GM21786 (cell line): ENCODE results near the gene APOBEC3A.
"Not testable (repeated sequence)": the region's sequence is repeated elsewhere in the genome, so short reads cannot be mapped to it uniquely, and the experiment has no call there.

Source experiments
- ATAC-seq: cut with Tn5 transposase; IDR thresholded peaks from one replicate; pipeline ENCODE4 v1.9.1; 2021; ENCODE audit not compliant: unreplicated experiment

The APOBEC3A gene

GRCh38 chr22:38942702-38943101, 14.7 kb upstream of the APOBEC3A start:
- no peak for ATAC-seq

GRCh38 chr22:38943201-38943600, 14.2 kb upstream of the APOBEC3A start:
- ATAC-seq = no peak

- no peak for ATAC-seq
Observed at GRCh38 chr22:38943882-38944281, 13.5 kb upstream of the APOBEC3A start.

GRCh38 chr22:38944653-38945052, 12.8 kb upstream of the APOBEC3A start:
- no peak for ATAC-seq

GRCh38 chr22:38945706-38946338, 11.6 kb upstream of the APOBEC3A start:
- ATAC-seq = not testable (repeated sequence)

GRCh38 chr22:38946771-38947170, 10.6 kb upstream of the APOBEC3A start:
- no peak for ATAC-seq

GRCh38 chr22:38947321-38948140, 9.9 kb upstream of the APOBEC3A start:
- no peak for ATAC-seq

GRCh38 chr22:38948181-38948940, 9.0 kb upstream of the APOBEC3A start:
- no peak for ATAC-seq

- no peak for ATAC-seq
Observed at GRCh38 chr22:38949889-38950405, 7.5 kb upstream of the APOBEC3A start.

- no peak for ATAC-seq
Observed at GRCh38 chr22:38950527-38951295, 6.7 kb upstream of the APOBEC3A start.

GRCh38 chr22:38951734-38952133, 5.7 kb upstream of the APOBEC3A start:
- ATAC-seq = no peak

GRCh38 chr22:38952281-38952993, 5.0 kb upstream of the APOBEC3A start:
- no peak for ATAC-seq

GRCh38 chr22:38953091-38953490, 4.3 kb upstream of the APOBEC3A start:
- ATAC-seq = no peak

- peak; percentile 85 for ATAC-seq
Observed at GRCh38 chr22:38953577-38954413, 3.6 kb upstream of the APOBEC3A start.

GRCh38 chr22:38954414-38955043, 2.9 kb upstream of the APOBEC3A start:
- no peak for ATAC-seq

GRCh38 chr22:38955250-38955905, 2.0 kb upstream of the APOBEC3A start:
- ATAC-seq = no peak

GRCh38 chr22:38955926-38956325, 1.5 kb upstream of the APOBEC3A start:
- ATAC-seq = no peak

GRCh38 chr22:38956551-38956950, 858 bp upstream of the APOBEC3A start:
- no peak for ATAC-seq
